NCI-H187 treated with DMSO at 0.1 percent for 48 hours (cell line): ENCODE measurements around the gene GALR3.

Experiments
- DNase-seq: peaks from one replicate; lab custom pipeline; 2025; lab: John Stamatoyannopoulos, UW

Gene GALR3

DNA sequence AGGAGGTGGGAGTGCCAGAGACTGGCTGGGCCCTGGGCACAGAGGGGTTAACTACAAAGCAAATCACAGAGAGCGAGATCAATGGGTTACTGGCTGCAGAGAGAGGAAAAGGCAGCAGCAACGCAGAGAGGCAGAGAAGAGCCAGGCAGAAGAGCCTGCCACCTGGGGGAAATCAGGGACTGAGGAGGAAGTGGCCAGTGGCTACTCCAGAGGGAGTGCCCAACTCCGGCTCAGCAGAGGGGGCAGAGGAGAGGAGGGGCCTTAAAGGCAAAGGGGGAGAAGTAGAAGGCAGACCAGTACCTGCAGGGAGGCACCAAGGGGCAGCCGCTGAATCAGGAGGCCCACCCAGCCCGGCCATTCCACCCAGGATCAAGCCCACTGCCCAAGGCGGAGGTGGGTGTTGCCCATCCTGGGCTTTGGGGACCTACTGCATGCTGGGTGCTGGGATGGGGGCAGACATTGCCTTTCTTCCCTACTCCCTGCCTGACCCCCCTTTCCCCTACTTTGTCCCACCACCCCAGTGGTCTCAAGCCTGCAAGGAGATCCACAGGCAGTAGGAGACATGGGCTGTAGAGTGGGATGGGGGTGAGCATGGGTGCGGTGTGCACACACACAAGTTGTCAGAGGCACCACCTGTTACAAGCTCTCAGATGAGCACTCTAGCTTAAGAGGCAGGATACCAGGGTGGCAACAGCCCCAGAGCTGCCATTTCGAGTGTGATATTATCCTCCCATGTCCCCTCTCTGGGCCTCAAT lies 926 bp upstream of the GALR3 start:
- DNase-seq, result no peak

DNA sequence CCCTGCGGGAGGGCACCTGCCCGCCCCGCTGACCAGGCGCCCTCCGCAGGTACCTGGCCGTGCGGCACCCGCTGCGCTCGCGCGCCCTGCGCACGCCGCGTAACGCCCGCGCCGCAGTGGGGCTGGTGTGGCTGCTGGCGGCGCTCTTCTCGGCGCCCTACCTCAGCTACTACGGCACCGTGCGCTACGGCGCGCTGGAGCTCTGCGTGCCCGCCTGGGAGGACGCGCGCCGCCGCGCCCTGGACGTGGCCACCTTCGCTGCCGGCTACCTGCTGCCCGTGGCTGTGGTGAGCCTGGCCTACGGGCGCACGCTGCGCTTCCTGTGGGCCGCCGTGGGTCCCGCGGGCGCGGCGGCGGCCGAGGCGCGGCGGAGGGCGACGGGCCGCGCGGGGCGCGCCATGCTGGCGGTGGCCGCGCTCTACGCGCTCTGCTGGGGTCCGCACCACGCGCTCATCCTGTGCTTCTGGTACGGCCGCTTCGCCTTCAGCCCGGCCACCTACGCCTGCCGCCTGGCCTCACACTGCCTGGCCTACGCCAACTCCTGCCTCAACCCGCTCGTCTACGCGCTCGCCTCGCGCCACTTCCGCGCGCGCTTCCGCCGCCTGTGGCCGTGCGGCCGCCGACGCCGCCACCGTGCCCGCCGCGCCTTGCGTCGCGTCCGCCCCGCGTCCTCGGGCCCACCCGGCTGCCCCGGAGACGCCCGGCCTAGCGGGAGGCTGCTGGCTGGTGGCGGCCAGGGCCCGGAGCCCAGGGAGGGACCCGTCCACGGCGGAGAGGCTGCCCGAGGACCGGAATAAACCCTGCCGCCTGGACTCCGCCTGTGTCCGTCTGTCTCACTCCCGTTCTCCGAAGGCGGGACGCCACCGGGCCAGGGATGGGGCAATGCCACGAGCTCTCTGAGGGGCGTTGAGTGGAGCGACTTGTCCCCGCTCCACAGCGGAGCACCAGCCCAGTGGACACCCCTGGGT lies 1.8 kb downstream of the GALR3 start:
- DNase-seq, result no peak

DNA sequence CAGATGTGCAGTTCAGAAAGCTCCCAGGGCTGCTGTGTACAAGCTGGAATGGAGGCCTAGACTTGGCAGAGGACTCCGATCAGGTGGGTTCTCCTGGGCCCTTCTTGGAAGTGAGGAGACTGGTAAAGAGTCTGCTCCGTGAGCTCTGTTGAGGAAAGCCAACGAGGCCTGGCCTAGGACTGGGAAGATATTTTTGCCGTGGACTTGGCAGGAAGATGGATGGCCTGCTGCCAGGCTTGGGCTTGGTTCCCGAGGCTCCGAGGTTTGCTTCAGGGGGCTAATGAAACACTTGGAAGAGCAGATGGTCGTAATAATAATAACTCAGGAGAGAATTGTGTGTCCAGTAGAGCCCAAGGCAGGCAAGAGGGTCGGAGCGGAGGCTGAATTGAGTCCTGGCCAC lies 3.9 kb downstream of the GALR3 start:
- DNase-seq, result no peak

DNA sequence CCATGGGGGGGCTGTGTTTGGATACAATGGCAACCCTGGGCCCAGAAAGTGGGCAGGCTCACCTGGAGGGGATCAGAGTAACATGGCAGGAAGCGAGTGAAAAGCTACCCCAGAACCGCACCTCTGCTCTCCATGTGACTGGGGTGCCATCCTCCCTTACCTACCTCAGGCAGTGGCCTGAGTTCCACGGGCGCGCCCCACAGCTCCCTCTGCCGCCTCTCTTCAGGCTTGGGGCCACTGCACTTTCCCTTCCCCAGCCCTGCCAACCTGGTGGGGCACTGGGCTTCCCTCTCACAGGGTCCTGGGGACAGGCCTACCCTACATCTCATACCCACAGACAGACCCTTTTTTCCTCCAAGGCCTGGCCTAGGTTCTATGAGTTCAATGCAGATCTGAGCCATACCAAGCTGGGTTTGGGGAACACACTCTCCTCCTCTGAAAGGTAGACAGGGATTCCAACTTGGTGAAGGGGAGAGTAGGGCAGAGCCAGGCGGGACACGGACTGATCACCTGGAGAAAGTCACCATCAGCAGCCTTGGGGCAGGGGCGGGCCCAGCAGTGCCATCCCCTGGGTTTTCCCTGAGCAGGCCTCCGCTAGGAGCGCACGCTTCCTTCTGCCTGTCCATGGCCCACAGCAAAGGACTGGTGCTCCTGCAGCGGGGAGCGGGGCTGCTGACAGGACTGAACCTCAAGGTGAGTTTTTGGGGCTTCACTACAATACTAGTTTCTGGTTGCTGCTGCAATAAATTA lies 7.1 kb downstream of the GALR3 start:
- DNase-seq, result no peak

DNA sequence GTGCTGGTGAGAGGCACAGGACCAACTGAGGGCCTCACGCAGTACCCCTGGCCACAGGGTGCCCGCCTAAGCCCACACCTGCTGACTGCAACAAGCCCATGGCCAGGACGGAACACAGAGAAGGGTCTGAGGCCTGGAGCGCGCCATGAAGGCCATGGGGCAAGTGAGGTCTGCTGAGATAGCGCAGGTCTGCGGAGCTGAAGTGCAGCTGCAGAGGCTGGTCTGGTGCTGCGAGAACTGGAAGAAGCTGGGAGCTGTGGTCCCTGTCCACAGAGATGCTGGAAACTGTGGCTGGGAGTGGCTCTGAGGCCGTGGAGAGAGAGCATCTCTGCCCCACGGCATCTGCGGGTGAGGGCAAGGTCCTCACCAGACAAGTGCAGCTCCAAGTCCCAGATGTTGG lies 8.3 kb downstream of the GALR3 start:
- no peak for DNase-seq

DNA sequence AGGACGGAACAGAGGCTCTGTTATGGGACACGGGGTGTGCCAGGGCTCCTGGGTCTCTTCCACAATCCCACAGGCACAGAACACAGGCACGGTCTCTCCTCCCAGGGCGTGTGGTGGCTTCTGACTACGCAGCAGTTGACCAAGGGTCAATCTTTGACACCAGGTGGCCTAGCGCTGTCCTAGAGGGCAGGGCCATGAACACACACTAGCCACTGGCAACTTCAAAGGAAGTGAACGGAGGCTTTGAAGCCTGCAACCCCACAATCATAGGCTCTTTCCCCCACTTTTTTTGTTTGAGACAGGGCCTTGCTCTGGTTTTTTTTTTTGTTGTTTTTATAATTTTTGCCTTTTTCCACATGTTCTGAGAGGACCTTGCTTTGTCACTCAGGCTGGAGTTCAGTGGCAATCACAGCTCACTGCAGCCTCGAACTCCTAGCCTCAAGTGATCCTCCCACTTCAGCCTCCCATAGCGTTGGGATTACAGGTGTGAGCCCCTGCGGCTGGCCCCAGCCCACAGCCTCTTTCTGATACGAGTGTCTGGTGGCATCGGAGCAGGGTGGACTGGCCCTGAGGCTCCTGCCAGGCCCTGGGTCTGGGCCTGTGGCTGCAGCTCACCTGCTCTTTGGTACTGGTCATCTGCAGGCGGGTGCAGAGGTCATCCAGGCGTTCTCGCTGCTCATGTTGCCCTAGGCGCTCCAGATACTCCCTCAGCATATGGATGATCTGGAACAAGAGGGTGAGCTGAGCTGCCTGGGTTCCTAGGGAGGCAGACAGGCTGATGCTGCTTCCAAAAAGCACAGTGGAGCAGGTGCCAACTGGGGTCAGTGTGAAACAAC lies 9.1 kb downstream of the GALR3 start:
- no peak for DNase-seq

DNA sequence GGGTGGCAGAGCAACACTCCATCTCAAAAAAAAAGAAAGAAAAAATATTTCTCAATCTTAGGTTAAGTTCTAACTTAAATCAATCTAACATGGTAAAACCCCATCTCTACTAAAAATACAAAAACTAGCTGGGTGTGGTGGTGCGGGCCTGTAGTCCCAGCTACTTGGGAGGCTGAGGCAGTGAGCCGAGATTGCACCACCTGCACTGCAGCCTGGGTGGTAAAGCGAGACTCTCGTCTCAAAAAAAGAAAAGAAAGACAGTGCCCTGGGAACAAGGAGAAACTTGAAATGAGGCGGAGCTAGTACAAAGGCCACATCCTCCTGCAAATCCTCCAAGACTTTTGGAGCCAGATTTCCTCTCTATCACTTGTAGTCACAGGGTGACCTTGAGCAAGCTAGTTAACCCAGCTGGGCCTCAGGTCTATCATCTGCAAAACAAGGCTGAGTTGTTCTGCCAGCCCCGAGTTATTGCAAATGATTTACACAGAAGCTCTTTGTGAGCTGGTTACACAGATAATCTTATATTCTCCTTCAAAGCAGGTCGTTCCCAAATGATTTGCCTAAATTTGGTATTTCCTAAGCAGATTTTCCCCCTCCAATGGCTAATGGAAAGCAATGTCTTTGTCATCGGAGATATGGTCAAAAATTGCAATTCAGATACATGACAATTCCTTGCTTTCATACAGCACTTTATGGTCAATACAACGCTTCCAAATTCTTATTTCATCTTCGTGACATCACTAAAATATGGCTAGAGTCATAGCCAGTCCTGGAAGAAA lies 19.0 kb downstream of the GALR3 start:
- DNase-seq, result no peak

DNA sequence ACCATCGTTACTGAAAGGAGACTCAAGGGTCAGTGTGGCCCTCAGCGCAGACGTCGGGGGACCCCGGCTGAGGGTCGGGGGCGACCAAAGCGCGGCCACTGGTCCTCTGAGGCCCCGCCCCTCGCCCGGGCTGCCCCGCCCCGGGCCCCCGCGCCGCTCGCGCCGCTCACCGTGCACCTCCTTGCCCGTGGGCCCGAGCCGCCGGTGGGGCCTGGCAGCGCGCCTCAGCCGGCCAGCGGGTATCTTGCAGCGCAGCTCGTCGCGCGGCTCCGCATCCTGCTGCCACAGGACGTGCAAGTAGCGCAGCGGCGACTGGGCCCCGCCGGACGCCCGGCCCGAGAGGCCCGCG lies 20.5 kb downstream of the GALR3 start:
- no peak for DNase-seq

DNA sequence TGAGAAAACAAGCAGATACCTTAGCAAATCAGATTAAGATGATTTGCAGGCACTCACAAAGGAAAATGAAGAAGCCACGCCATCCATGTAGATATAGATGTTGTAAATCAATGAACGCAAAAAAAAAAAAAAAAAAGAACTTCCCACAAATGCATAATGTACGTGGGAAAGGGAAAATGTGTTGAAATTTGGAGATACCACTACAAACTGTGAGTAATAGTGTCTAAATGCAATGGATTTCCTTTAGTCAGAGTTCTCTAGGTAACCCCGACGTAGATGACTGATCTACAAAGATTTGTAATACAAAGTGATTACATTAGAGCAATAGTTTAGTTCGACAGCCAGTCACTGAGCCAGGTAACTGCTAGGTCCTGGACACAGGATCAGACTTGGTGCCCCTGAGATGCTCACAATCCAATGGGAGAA lies 21.7 kb downstream of the GALR3 start:
- no peak for DNase-seq

DNA sequence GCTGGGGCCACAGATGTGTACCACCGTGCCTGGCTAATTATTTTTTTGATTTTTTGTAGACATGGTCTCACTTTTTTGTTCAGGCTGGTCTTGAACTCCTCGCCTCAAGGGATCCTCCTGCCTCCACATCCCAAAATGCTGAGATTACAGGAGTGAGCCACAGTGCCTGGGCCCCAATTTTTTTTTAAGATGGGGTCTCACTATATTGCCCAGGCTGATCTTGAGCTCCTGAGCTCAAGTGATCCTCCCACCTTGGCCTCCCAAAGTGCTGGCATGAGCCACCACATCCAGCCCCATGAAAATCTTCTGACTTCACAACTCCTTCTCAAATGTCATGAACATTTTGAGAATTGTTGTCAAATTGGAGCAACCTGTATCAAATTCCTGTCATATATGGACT lies 23.3 kb downstream of the GALR3 start:
- no peak for DNase-seq

DNA sequence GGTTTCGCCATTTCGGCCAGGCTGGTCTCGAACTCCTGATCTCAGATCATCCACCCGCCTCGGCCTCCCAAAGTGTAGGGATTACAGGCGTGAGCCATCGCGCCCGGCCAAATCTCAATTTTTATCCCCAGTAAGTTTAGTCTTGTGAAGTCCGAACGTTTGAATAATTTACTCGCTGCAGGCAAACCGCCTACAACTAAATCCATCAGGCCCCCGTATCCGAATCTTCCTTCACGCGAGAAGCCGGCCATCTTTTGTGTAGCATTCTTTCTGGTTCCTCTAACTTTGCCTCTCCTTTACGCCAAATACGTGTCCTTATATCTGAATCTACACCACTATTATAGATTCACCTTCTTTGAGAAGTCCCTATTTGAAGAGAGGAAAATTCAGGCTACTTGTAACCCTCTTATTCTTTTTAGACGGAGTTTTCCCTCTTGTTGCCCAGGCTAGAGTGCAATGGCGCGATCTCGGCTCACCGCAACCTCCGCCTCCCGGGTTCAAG lies 25.5 kb downstream of the GALR3 start:
- DNase-seq, result no peak

DNA sequence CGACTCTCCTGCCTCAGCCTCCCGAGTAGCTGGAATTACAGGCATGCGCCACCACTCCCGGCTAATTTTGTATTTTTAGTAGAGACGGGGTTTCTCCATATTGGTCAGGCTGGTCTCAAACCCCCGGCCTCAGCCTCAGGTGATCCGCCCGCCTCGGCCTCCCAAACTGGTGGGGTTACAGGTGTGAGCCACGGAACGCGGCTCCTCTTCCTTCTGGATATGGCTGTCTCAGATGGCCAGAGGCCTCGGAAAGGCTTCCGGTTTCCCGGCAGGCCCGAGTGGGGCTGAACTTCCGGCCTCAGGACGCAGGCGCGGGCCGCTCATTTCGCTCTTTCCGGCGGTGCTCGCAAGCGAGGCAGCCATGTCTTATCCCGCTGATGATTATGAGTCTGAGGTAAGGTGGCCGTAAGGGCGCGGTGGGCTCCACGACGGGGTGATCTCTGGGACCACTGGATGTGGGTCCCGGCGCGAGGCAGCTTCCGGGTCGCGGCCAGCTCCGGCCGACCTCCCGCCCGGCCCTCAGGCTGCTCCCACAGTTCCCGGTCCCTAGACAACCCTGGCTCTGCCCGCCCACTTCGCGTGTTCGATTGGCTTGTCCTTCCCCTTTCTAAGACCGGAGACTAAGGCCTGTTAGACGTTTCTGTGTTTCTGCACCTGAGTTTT lies 26.0 kb downstream of the GALR3 start, which contains the start of gene EIF3L:
TSS of gene EIF3L (plus strand) at position 331 of the 663 bp plus-strand sequence. CDS start at position 362, 31 bp downstream.
- no peak for DNase-seq

DNA sequence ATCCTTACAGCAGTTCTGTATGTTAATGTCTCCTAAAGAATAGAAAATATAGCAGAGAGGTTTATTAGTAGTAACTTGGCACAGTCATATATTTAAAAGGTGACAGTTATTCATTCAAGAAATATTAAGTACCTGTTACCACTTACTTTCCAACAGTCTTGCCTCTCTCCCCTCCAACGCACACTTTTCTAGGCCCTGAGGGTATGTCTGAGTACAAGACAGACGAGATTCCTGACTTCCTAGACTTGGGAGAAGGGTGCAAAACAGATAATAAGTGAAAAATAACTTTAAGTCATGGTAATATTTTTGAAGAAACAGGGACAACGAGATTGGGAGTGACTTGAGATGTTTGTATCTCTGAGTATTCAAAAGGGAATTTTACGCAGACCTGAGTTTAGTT lies 27.6 kb downstream of the GALR3 start:
- no peak for DNase-seq

DNA sequence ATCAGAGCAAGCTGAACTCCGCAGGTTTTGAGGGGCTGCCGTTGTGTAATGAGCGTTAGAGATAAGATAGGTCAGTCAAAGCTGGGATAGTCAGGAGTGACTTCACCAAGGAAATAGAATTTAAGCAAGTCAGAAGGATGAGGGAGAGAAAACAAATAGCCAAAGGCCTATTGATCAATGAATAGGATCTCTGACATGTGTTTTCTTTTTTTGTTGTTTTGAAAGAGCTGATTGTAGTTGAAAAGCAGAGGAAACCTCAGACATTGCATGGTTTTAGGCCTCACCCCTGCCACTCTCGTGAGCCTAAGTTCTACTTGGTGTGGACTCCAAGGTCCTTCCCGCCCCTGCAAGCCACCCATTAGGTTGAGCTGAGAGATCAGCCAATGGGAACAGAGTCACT lies 29.2 kb downstream of the GALR3 start:
- DNase-seq, result no peak

DNA sequence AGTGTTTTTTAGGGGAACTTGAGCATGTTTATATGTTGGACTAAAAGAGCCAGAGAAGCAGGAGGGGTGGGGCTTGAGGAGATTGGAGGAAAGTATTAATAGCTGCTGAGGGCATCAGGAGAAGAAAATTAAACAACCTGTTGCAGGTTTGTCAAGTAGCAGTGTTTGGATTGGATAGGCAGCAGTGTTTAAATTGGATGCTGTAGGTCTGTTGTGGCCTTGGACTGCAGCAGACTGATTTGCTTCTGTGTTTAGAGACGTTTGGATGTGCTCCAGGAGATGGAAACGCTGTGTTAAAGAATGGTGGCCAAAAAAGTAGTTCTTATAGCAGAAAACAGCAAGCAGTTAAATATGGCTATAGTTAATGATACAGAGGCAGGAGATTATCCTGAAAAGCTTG lies 31.8 kb downstream of the GALR3 start:
- DNase-seq, result no peak

DNA sequence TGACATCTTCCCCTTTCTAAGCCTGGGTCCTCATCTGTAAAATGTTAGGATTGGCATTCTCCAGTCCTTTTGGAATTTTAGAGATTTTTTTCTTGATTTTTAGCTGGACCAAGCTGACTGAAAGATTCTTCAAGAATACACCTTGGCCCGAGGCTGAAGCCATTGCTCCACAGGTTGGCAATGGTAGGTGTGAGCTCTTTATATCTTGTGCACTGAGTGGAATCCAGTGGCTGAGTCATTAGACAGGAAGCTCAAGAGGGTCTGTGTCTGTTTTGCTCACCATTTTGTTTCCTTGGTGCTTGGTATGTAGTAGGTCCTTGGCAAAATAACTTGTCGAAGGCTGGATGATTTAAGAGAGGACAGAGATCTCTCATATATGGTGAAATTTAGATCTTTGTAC lies 32.3 kb downstream of the GALR3 start:
- no peak for DNase-seq

DNA sequence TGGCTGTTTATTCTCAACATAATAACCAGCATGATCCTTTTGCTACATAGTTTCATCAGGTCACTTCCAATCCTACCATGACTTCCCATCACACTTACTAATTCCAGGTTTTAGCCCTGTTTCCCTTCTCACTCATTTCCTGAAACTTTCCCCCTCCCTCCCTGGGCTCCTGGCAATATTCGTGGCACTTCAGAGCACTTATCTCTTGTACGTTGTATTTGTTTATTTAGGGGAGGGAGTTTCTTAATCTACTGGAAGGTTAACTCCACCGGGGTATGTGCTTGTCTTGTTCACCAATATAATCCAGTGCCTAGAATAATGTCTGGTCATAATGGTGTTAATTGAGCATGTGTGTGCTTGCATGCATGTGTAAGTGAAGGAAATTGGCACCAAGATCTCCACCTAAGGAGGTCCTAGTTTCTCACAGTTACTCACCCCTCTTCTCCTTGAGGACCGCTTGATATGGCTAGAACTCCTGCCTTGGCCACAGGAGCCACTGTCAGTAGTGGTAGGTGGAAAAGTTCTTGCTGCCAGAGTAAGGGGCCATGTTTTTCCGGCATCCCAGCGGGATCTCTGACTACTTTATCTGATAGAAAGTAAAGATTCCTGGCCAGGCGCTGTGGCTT lies 37.7 kb downstream of the GALR3 start:
- DNase-seq, result no peak

DNA sequence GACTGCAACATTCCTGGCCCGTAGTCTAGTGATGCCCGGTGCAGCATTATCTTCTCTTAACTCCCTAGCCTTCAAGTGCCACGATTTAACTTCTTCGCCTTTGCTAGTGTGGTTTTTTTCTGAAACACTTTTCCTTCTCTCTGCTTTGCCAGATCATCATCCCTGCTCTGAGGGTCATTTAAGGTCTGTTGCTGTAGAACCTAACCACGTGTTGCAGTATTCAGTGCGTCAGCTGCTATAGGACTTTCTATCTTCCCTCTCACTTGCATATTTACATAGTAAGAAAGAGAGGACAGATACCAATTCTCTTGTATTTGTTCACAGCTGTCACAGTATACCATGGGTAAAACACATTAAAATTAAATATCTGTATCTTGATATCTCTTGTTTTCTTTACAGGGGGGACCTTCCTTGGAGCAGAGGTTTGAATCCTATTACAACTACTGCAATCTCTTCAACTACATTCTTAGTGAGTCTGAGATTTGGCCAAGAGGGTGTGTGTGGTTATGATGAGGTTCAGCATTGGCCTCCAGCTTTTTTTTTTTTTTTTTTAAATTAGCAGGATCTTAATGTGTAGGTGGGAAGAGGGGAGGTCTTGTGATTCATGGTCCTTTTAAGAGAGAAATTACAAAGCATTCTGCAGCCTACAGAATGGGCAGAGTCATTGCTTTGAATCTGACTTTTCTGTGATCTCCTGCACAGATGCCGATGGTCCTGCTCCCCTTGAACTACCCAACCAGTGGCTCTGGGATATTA lies 39.6 kb downstream of the GALR3 start:
- DNase-seq, result no peak

DNA sequence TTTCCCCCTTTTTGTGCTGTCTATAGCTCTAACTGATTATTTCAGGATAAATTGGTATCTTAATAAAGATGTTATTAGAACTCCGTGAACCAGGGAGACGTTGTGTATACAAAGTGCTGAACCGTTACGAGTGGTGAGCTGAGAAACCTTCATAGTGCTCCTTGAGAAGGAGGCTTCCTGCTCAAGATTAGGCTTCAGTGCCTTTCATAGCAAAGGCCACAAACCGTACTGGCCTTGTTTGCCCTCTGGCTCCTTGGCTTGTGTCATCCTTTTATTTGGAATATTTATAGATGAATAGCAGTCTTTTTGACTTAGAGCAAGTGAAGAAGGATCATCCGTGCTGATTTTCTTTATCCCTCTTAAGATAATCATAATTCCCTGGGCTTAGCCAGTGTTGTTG lies 42.3 kb downstream of the GALR3 start:
- no peak for DNase-seq
